NCI-H2227 treated with DMSO at 0.1 percent for 48 hours (cell line): ENCODE measurements around the gene PITRM1.

ENCODE experiments used
- DNase-seq: peaks from one replicate; lab custom pipeline; 2025; lab: John Stamatoyannopoulos, UW

Gene PITRM1

GRCh38 chr10:3100856-3101640 lies 71.5 kb downstream of the PITRM1 start:
- no peak for DNase-seq

GRCh38 chr10:3100093-3100792 lies 72.3 kb downstream of the PITRM1 start:
- no peak for DNase-seq

- DNase-seq = no peak
These were observed 73.1 kb downstream of the PITRM1 start for GRCh38 chr10:3099291-3100092.

- DNase-seq = no peak
These were observed 73.9 kb downstream of the PITRM1 start for GRCh38 chr10:3098689-3099088.

GRCh38 chr10:3097160-3097559 lies 75.4 kb downstream of the PITRM1 start:
- DNase-seq = no peak

GRCh38 chr10:3096149-3096548 lies 76.4 kb downstream of the PITRM1 start:
- no peak for DNase-seq

GRCh38 chr10:3095373-3096139 lies 77.0 kb downstream of the PITRM1 start:
- no peak for DNase-seq

GRCh38 chr10:3094609-3095036 lies 78.0 kb downstream of the PITRM1 start:
- DNase-seq = no peak

- no peak for DNase-seq
These were observed 78.6 kb downstream of the PITRM1 start for GRCh38 chr10:3093996-3094395.

GRCh38 chr10:3091921-3092320 lies 80.7 kb downstream of the PITRM1 start:
- no peak for DNase-seq

GRCh38 chr10:3090914-3091787 lies 81.4 kb downstream of the PITRM1 start:
- no peak for DNase-seq

GRCh38 chr10:3090388-3090787 lies 82.2 kb downstream of the PITRM1 start:
- no peak for DNase-seq
